ENCODE data around the gene CDK14. TPM values are rescaled to one million over a fixed set of nuclear protein-coding genes. Genes with fewer than 3 reads are reported as not detected.
"Not testable (repeated sequence)": the region's sequence is repeated elsewhere in the genome, so short reads cannot be mapped to it uniquely, and the experiment has no call there.

Gene CDK14
- total and polyA plus RNA-seq, 2 donors = 8.8 to 78.5 TPM

- Histone ChIP-seq H3K4me3 (ENCODE audit: low read depth, low read length) (no peak overlapping the region), H3K27ac (ENCODE audit: low read depth) (no peak overlapping the region), H3K4me1 (ENCODE audit: insufficient read depth) (no peaks in the 10 kb centered on the region), H3K36me3 (ENCODE audit: insufficient read depth) (no peaks in the 10 kb centered on the region)
- no peak for DNase-seq (ENCODE audit: extremely low spot score)
- 78% methylated on average over 5 of the region's 5 CpGs for WGBS
These were observed 573.7 kb downstream of the CDK14 start for GRCh38 chr7:91169830-91170191.

DNA sequence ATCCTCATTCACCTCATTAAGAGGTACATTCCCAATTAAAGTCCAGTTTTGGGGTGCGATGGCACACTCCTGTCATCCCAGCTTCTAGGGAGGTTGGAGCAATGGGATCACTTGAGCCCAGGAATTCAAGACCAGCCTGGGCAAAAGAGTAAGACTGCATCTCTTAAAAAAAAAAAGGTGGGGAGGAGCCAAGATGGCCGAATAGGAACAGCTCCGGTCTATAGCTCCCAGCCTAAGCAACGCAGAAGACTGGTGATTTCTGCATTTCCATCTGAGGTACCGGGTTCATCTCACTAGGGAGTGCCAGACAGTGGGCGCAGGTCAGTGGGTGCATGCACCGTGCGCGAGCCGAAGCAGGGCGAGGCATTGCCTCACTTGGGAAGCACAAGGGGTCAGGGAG, 577.1 kb downstream of the CDK14 start:
- not testable (repeated sequence) for H3K36me3 ChIP-seq (ENCODE audit: insufficient read depth); H3K4me1 ChIP-seq (ENCODE audit: insufficient read depth); H3K27ac ChIP-seq (ENCODE audit: low read depth); H3K4me3 ChIP-seq (ENCODE audit: low read depth, low read length); DNase-seq (ENCODE audit: extremely low spot score)
- WGBS = 97% methylated on average over 5 of the region's 11 CpGs

- Histone ChIP-seq H3K27ac (ENCODE audit: low read depth) (no peak overlapping the region), H3K36me3 (ENCODE audit: insufficient read depth) (no peaks in the 10 kb centered on the region), H3K4me1 (ENCODE audit: insufficient read depth) (no peaks in the 10 kb centered on the region), H3K4me3 (ENCODE audit: low read depth, low read length) (no peak overlapping the region)
- WGBS = 64% methylated on average over 1 of the region's 1 CpG
- DNase-seq (ENCODE audit: extremely low spot score) = no peak
These were observed 584.6 kb downstream of the CDK14 start for GRCh38 chr7:91180746-91181145.

GRCh38 chr7:91181949-91182348, 585.8 kb downstream of the CDK14 start:
- Histone ChIP-seq H3K36me3 (ENCODE audit: insufficient read depth) (no peaks in the 10 kb centered on the region), H3K4me3 (ENCODE audit: low read depth, low read length) (no peak overlapping the region), H3K4me1 (ENCODE audit: insufficient read depth) (no peaks in the 10 kb centered on the region), H3K27ac (ENCODE audit: low read depth) (no peak overlapping the region)
- DNase-seq (ENCODE audit: extremely low spot score) = no peak

DNA sequence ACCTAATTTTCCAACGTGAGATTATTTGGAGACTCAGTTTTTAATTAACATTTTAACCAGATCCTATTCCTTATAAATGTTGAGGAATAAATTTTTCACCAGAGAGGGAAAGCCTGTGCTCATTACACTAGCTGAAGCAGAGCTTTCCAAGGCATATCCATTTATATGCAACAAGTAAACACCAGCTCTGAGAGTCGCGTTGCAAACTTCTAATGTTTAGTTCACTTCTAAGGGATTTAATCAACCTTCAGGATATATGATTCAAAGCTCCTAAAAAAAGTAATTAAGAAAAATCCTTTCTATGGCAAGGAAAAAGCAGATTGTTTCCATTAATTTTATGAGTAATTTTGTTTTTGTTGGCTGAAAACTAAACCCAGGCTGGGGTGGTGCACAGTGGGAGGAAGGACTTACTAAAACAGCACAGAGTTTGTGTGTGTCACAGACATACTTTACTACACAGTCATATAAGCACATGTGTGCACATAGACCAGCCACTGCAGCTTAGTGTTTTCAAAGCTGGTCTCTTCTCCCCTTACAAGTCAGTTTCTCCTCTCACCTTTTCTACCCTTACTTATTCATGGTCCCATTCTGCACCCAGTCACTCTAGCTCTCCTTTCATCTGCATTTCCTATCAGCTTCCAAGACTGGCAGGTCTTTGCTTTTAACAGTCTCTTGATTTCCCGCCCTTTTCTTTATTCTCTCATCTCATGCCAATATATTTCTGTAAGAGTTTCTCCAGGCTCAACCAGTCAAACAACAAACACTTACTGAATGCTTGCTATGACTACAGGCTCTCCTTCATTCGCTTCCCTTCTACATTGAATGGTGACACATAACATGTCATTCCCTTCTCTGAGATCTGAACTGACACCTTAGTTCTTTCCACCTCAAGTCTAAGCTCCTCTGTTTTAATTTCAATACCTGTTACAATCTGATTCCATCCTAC, 587.0 kb downstream of the CDK14 start:
- Histone ChIP-seq H3K4me3 (ENCODE audit: low read depth, low read length) (no peak overlapping the region), H3K27ac (ENCODE audit: low read depth) (no peak overlapping the region), H3K36me3 (ENCODE audit: insufficient read depth) (no peaks in the 10 kb centered on the region), H3K4me1 (ENCODE audit: insufficient read depth) (no peaks in the 10 kb centered on the region)
- DNase-seq (ENCODE audit: extremely low spot score) = no peak
- 35% methylated on average over 5 of the region's 5 CpGs for WGBS

- no peak for DNase-seq (ENCODE audit: extremely low spot score)
- no peak overlapping the region for H3K4me3 ChIP-seq (ENCODE audit: low read depth, low read length)
- no peak overlapping the region for H3K27ac ChIP-seq (ENCODE audit: low read depth)
- H3K4me1 ChIP-seq (ENCODE audit: insufficient read depth) = no peaks in the 10 kb centered on the region
- 96% methylated on average over 2 of the region's 2 CpGs for WGBS
- H3K36me3 ChIP-seq (ENCODE audit: insufficient read depth) = no peaks in the 10 kb centered on the region
These were observed 589.6 kb downstream of the CDK14 start for GRCh38 chr7:91185771-91186170.

DNA sequence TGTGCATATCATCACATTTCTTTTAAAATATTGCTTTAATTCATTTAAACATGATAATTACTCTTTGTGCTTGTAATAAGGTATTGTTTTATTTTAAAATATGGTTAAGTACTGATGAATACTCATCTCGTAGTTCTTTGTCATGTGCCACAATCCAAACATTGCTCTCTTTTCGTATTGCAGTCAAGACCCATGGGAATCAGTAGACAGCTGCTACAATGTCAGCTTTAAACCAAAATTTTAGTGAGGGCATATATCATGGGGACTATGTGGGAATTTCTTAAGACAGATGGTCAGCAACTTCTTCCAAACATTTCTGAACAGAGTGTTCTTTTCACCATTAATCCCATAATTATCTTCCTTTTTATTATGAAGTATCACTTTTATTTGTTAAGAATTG, 590.9 kb downstream of the CDK14 start:
- 89% methylated on average over 2 of the region's 2 CpGs for WGBS
- no peak for DNase-seq (ENCODE audit: extremely low spot score)
- H3K4me1 ChIP-seq (ENCODE audit: insufficient read depth) = no peaks in the 10 kb centered on the region

DNA sequence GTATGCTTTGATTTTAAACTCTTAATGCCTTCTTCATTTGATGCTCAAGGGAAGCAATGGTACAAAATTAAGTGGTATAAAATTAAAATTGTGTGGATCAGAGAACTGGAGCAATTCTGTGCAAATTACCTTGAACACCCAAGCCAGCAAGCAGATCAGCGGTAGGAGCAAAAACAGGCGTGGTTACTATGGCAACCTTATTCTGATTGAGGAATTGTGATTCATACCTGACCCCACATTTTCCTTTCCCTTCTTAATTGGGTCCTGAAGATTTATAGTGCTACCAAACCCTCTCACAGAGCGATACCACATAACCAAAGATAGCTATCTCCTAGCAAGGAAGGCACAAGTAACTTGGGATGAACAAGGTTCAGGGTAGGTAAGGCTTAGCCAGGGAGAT, 595.6 kb downstream of the CDK14 start:
- H3K27ac ChIP-seq (ENCODE audit: low read depth) = no peak overlapping the region
- 91% methylated on average over 3 of the region's 3 CpGs for WGBS
- no peak overlapping the region for H3K4me3 ChIP-seq (ENCODE audit: low read depth, low read length)
- no peaks in the 10 kb centered on the region for H3K4me1 ChIP-seq (ENCODE audit: insufficient read depth)
- DNase-seq (ENCODE audit: extremely low spot score) = no peak
- H3K36me3 ChIP-seq (ENCODE audit: insufficient read depth) = no peaks in the 10 kb centered on the region

More for the DNA sequence above, 590.9 kb downstream of the CDK14 start:
- H3K36me3 ChIP-seq (ENCODE audit: insufficient read depth) = no peaks in the 10 kb centered on the region
- no peak overlapping the region for H3K27ac ChIP-seq (ENCODE audit: low read depth)
- H3K4me3 ChIP-seq (ENCODE audit: low read depth, low read length) = no peak overlapping the region

GRCh38 chr7:91193141-91193540, 597.0 kb downstream of the CDK14 start:
- 72% methylated on average over 1 of the region's 1 CpG for WGBS
- Histone ChIP-seq H3K4me1 (ENCODE audit: insufficient read depth) (no peaks in the 10 kb centered on the region), H3K4me3 (ENCODE audit: low read depth, low read length) (no peak overlapping the region), H3K36me3 (ENCODE audit: insufficient read depth) (no peaks in the 10 kb centered on the region), H3K27ac (ENCODE audit: low read depth) (no peak overlapping the region)
- no peak for DNase-seq (ENCODE audit: extremely low spot score)

DNA sequence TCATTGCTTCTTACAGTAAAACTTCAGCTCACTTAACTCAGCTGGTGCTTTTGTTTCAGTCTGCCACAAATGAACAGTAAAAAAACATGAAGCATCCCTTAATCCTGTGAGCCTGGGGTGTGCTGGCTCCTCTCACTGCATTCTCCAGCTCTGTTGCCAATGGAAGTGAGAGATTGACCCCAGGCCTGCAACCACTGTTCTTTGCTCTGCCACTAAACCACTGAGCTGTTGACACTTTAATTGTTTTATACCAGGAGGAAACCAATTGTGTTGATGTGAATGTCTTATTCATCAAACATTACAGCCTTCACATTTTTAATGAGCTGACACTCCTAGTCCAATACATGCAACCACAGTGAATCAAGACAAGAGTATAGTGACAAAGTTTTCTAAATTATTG, 598.7 kb downstream of the CDK14 start:
- Histone ChIP-seq H3K4me3 (ENCODE audit: low read depth, low read length) (no peak overlapping the region), H3K27ac (ENCODE audit: low read depth) (no peak overlapping the region), H3K36me3 (ENCODE audit: insufficient read depth) (no peaks in the 10 kb centered on the region), H3K4me1 (ENCODE audit: insufficient read depth) (no peaks in the 10 kb centered on the region)
- no peak for DNase-seq (ENCODE audit: extremely low spot score)

- H3K4me3 ChIP-seq (ENCODE audit: low read depth, low read length) = no peak overlapping the region
- H3K27ac ChIP-seq (ENCODE audit: low read depth) = no peak overlapping the region
- H3K36me3 ChIP-seq (ENCODE audit: insufficient read depth) = no peaks in the 10 kb centered on the region
- 89% methylated on average over 2 of the region's 2 CpGs for WGBS
- DNase-seq (ENCODE audit: extremely low spot score) = no peak
- no peaks in the 10 kb centered on the region for H3K4me1 ChIP-seq (ENCODE audit: insufficient read depth)
These were observed 599.9 kb downstream of the CDK14 start for GRCh38 chr7:91196058-91196457.

DNA sequence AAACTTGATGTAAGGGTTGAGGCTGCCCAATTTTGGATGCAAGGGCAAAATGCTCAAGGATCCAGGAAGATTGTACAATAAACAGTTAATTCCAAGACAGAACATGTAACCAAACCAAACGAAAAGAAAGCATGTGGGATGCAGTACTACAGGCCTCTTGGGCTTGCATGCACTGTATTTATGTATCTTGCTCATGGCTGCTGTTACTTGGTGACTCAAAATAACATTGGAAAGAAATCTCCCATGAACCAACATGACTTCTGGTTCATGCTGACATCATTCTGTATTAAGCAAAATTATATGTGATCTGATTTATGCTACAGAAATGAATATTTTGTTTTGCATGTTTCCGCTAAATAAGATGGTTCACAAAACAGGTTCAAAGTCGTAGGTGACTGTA, 602.2 kb downstream of the CDK14 start:
- Histone ChIP-seq H3K4me3 (ENCODE audit: low read depth, low read length) (no peak overlapping the region), H3K27ac (ENCODE audit: low read depth) (no peak overlapping the region), H3K4me1 (ENCODE audit: insufficient read depth) (no peaks in the 10 kb centered on the region), H3K36me3 (ENCODE audit: insufficient read depth) (no peaks in the 10 kb centered on the region)
- DNase-seq (ENCODE audit: extremely low spot score) = no peak
- WGBS = 82% methylated on average over 3 of the region's 3 CpGs

GRCh38 chr7:91199601-91200000, 603.5 kb downstream of the CDK14 start:
- DNase-seq (ENCODE audit: extremely low spot score) = no peak
- no peaks in the 10 kb centered on the region for H3K4me1 ChIP-seq (ENCODE audit: insufficient read depth)
- no peaks in the 10 kb centered on the region for H3K36me3 ChIP-seq (ENCODE audit: insufficient read depth)
- H3K27ac ChIP-seq (ENCODE audit: low read depth) = no peak overlapping the region
- no peak overlapping the region for H3K4me3 ChIP-seq (ENCODE audit: low read depth, low read length)

GRCh38 chr7:91201442-91202113, 605.5 kb downstream of the CDK14 start:
- H3K4me3 ChIP-seq (ENCODE audit: low read depth, low read length) = no peak overlapping the region
- no peak overlapping the region for H3K27ac ChIP-seq (ENCODE audit: low read depth)
- H3K36me3 ChIP-seq (ENCODE audit: insufficient read depth) = no peaks in the 10 kb centered on the region
- H3K4me1 ChIP-seq (ENCODE audit: insufficient read depth) = no peaks in the 10 kb centered on the region
- no peak for DNase-seq (ENCODE audit: extremely low spot score)
- 80% methylated on average over 9 of the region's 9 CpGs for WGBS
